Measurements from ENCODE around the gene LRRC66.

- no peak for TF ChIP-seq CTCF (IDR thresholded peaks at IDR 0.05)
- no peak for TF ChIP-seq POLR2AphosphoS5 (IDR thresholded peaks at IDR 0.05)
- no peak for TF ChIP-seq POLR2A (IDR thresholded peaks at IDR 0.05; ENCODE audit: low read depth)
- no peak for TF ChIP-seq EP300 (IDR thresholded peaks at IDR 0.05)
Measured at GRCh38 chr4:52017814-52018213, 2.3 kb downstream of the LRRC66 start.

All from esophagus muscularis mucosa (tissue), 4 donors.